Breast epithelium (tissue), 4 donors: ENCODE results near the gene MEX3A. TPM values are rescaled to one million over a fixed set of nuclear protein-coding genes. Genes with fewer than 3 reads are reported as not detected.
"Not testable (repeated sequence)": the region's sequence is repeated elsewhere in the genome, so short reads cannot be mapped to it uniquely, and the experiment has no call there.

Source experiments
- DNase-seq, 2 donors: peaks; one replicate each; pipeline ENCODE4 v3.0.0-alpha.2; 2019; ENCODE audit warnings: low spot score in 2 of 2
- H3K27ac ChIP-seq, 2 donors: fragments of 200-600 bp; sonication (generic) in 1 of 2; one replicate each; pipeline ENCODE4 v1.5.1; 2016 to 2019; ENCODE audit warnings: mild to moderate bottlenecking in 1 of 2
- H3K27me3 ChIP-seq, 2 donors: fragments of 200-600 bp; sonication (generic) in 1 of 2; one replicate each; pipeline versions ENCODE4 v1.5.1 to v1.6.0; 2017 to 2019; ENCODE audit warnings: control low read depth in 1 of 2, mild to moderate bottlenecking in 1 of 2
- H3K36me3 ChIP-seq: fragments of 200-600 bp; one replicate; pipeline ENCODE4 v1.5.1; 2019
- H3K4me1 ChIP-seq, 2 donors: fragments of 200-600 bp; sonication (generic); one replicate each; pipeline ENCODE4 v1.5.1; 2016 to 2019; ENCODE audit warnings: control low read depth in 1 of 2
- H3K4me3 ChIP-seq, 3 donors: fragments of 200-600 bp; sonication (generic); 1 replicate in 2 of 3; 2 replicates in 1 of 3; pipeline ENCODE4 v1.5.1; 2016 to 2019; ENCODE audit warnings: mild to moderate bottlenecking in 3 of 3, moderate library complexity in 2 of 3
- H3K9me3 ChIP-seq, 2 donors: fragments of 200-600 bp; sonication (generic) in 1 of 2; one replicate each; pipeline ENCODE4 v1.5.1; 2016 to 2019; ENCODE audit warnings: control low read depth in 1 of 2
- CTCF ChIP-seq, 3 donors: fragments of 450-650 bp; IDR thresholded peaks; one replicate each; pipeline ENCODE4 v1.5.1; 2016 to 2017; ENCODE audit warnings: antibody characterized with exemption in 3 of 3, mild to moderate bottlenecking in 3 of 3, moderate library complexity in 3 of 3
- POLR2A ChIP-seq: fragments of 450-650 bp; IDR thresholded peaks from one replicate; pipeline ENCODE4 v1.6.1; 2016; ENCODE audit warnings: antibody characterized with exemption, mild to moderate bottlenecking, moderate library complexity
- POLR2AphosphoS5 ChIP-seq, 3 donors: sonication (generic); formaldehyde crosslinking; IDR thresholded peaks; one replicate each; pipeline ENCODE4 v1.6.1; 2017; ENCODE audit warnings: antibody characterized with exemption in 3 of 3
- intact Hi-C: fragments of 100-400 bp; cut with DNase I; formaldehyde crosslinking; loops from one replicate; pipeline ENCODE4 v1.15.1; 2023; ENCODE audit warnings: low total_unique reads
- total RNA-seq, 3 donors: library from RNA; depleted of rRNA; stranded (reverse); fragments of >200 nt; gene quantifications; one replicate each; pipeline ENCODE4 v1.1.0, GENCODE V29; 2016

The MEX3A gene
- total RNA-seq, 3 donors from 2014 or later, result 0.32 to 1.3 (median 1.3) TPM

- TF ChIP-seq POLR2AphosphoS5 (IDR thresholded peaks at IDR 0.05) (no peak), CTCF (IDR thresholded peaks at IDR 0.05) (no peak), POLR2A (no peak)
- Histone ChIP-seq H3K36me3 (peaks cover 7% of the 10 kb centered on the region), H3K27ac (no peak overlapping the region), H3K27me3 (no peaks in the 10 kb centered on the region), H3K9me3 (no peaks in the 10 kb centered on the region), H3K4me1 (no peaks in the 10 kb centered on the region), H3K4me3 (no peak overlapping the region)
- DNase-seq, result no peak
- intact Hi-C loops, result no loop called here
Measured at GRCh38 chr1:156045076-156045475, 37.2 kb downstream of the MEX3A start.

GRCh38 chr1:156042828-156043227 lies 39.4 kb downstream of the MEX3A start:
- no peaks in the 10 kb centered on the region for H3K9me3 ChIP-seq
- intact Hi-C loops, result no loop called here
- TF ChIP-seq POLR2AphosphoS5 (IDR thresholded peaks at IDR 0.05), result no peak
- peaks cover 7% of the 10 kb centered on the region for H3K36me3 ChIP-seq
- H3K27ac ChIP-seq, result no peak overlapping the region
- DNase-seq, result no peak
- no peaks in the 10 kb centered on the region for H3K4me1 ChIP-seq
- H3K4me3 ChIP-seq, result no peak overlapping the region
- no peaks in the 10 kb centered on the region for H3K27me3 ChIP-seq

- intact Hi-C loops, H3K36me3 ChIP-seq, H3K27me3 ChIP-seq, H3K9me3 ChIP-seq, H3K4me1 ChIP-seq, H3K4me3 ChIP-seq, DNase-seq, H3K27ac ChIP-seq: not testable (repeated sequence)
Measured at GRCh38 chr1:156034991-156035390, 47.3 kb downstream of the MEX3A start.

GRCh38 chr1:156033011-156033410 lies 49.3 kb downstream of the MEX3A start:
- no peaks in the 10 kb centered on the region for H3K4me1 ChIP-seq
- no peaks in the 10 kb centered on the region for H3K36me3 ChIP-seq
- no peak overlapping the region for H3K27ac ChIP-seq
- intact Hi-C loops, result no loop called here
- no peak for TF ChIP-seq CTCF (IDR thresholded peaks at IDR 0.05)
- no peak for TF ChIP-seq POLR2AphosphoS5 (IDR thresholded peaks at IDR 0.05)
- TF ChIP-seq POLR2A, result no peak
- no peak overlapping the region for H3K4me3 ChIP-seq
- no peaks in the 10 kb centered on the region for H3K9me3 ChIP-seq
- H3K27me3 ChIP-seq, result no peaks in the 10 kb centered on the region
- DNase-seq, result no peak

GRCh38 chr1:156026588-156026987 lies 55.7 kb downstream of the MEX3A start:
- H3K9me3 ChIP-seq, result no peaks in the 10 kb centered on the region
- intact Hi-C loops, result no loop called here
- no peak overlapping the region for H3K27ac ChIP-seq
- H3K4me1 ChIP-seq, result no peaks in the 10 kb centered on the region
- no peaks in the 10 kb centered on the region for H3K27me3 ChIP-seq
- no peak for DNase-seq
- no peak overlapping the region for H3K4me3 ChIP-seq
- TF ChIP-seq CTCF (IDR thresholded peaks at IDR 0.05), result no peak
- no peak for TF ChIP-seq POLR2A
- no peak for TF ChIP-seq POLR2AphosphoS5 (IDR thresholded peaks at IDR 0.05)
- no peaks in the 10 kb centered on the region for H3K36me3 ChIP-seq

- no peak for DNase-seq
- TF ChIP-seq CTCF (IDR thresholded peaks at IDR 0.05) (peak in 2 of 3 donors; percentile 14 to 24), POLR2AphosphoS5 (IDR thresholded peaks at IDR 0.05) (no peak)
- Histone ChIP-seq H3K36me3 (no peaks in the 10 kb centered on the region), H3K9me3 (no peaks in the 10 kb centered on the region), H3K4me3 (no peak overlapping the region), H3K4me1 (no peaks in the 10 kb centered on the region), H3K27ac (no peak overlapping the region), H3K27me3 (no peaks in the 10 kb centered on the region)
- intact Hi-C loops, result no loop called here
Measured at GRCh38 chr1:156025876-156026275, 56.4 kb downstream of the MEX3A start.
